H9 (cell line): Measurements from ENCODE around the gene ITPR2. TPM values are rescaled to one million over a fixed set of nuclear protein-coding genes. Genes with fewer than 3 reads are reported as not detected.

Experiments used
- DNase-seq: peaks from one replicate; pipeline ENCODE4 v3.0.0-alpha.2; 2017
- H2AFZ ChIP-seq: one replicate; pipeline ENCODE4 v1.6.1; 2013; ENCODE audit warnings: mild to moderate bottlenecking, low read length, control low read depth, moderate library complexity
- H2AK5ac ChIP-seq: 2 replicates; pipeline ENCODE4 v1.6.1; 2013; ENCODE audit warnings: low read length, control low read depth, mixed read lengths; ENCODE audit not compliant: insufficient read length
- H2BK120ac ChIP-seq: one replicate; pipeline ENCODE4 v1.6.1; 2013; ENCODE audit warnings: low read depth, mild to moderate bottlenecking, low read length, control low read depth, inconsistent platforms; ENCODE audit not compliant: poor library complexity, severe bottlenecking
- H2BK12ac ChIP-seq: 2 replicates; pipeline ENCODE4 v1.6.1; 2013; ENCODE audit warnings: low read length, control low read depth, mixed read lengths, low read depth; ENCODE audit not compliant: insufficient read length
- H2BK15ac ChIP-seq: 2 replicates; pipeline ENCODE4 v1.6.1; 2013; ENCODE audit warnings: low read depth, low read length, control low read depth
- H2BK20ac ChIP-seq: one replicate; pipeline ENCODE4 v1.6.1; 2013; ENCODE audit warnings: low read depth, mild to moderate bottlenecking, low read length, control low read depth, inconsistent platforms; ENCODE audit not compliant: poor library complexity, severe bottlenecking
- H2BK5ac ChIP-seq: 2 replicates; pipeline ENCODE4 v1.6.1; 2013; ENCODE audit warnings: low read length, control low read depth, mixed read lengths; ENCODE audit not compliant: insufficient read length
- H3K14ac ChIP-seq: 2 replicates; pipeline ENCODE4 v1.6.1; 2013; ENCODE audit warnings: low read length, control low read depth; ENCODE audit not compliant: insufficient read depth
- H3K18ac ChIP-seq: 2 replicates; pipeline ENCODE4 v1.6.1; 2013; ENCODE audit warnings: low read depth, mild to moderate bottlenecking, mixed read lengths, low read length, control low read depth; ENCODE audit not compliant: insufficient read length
- H3K23ac ChIP-seq: 2 replicates; pipeline ENCODE4 v1.6.1; 2013; ENCODE audit warnings: low read length, control low read depth, mixed read lengths, low read depth; ENCODE audit not compliant: insufficient read length
- H3K23me2 ChIP-seq: 2 replicates; pipeline ENCODE4 v1.6.1; 2013; ENCODE audit warnings: low read depth, mild to moderate bottlenecking, mixed read lengths, low read length, control low read depth; ENCODE audit not compliant: insufficient read length, poor library complexity, severe bottlenecking
- H3K27ac ChIP-seq: 2 replicates; pipeline ENCODE4 v1.5.1; 2013; ENCODE audit warnings: low read length, control low read depth, mixed read lengths, low read depth; ENCODE audit not compliant: insufficient read length
- H3K27me3 ChIP-seq: 2 replicates; pipeline ENCODE4 v1.6.1; 2013; ENCODE audit warnings: low read length, control low read depth, inconsistent platforms; ENCODE audit not compliant: insufficient read depth
- H3K4ac ChIP-seq: 2 replicates; pipeline ENCODE4 v1.6.1; 2013; ENCODE audit warnings: low read depth, mild to moderate bottlenecking, control low read depth, inconsistent platforms, low read length, moderate library complexity
- H3K4me1 ChIP-seq: 2 replicates; pipeline ENCODE4 v1.6.1; 2013; ENCODE audit warnings: low read length, control low read depth, inconsistent platforms; ENCODE audit not compliant: insufficient read depth
- H3K4me2 ChIP-seq: 2 replicates; pipeline ENCODE4 v1.6.1; 2013; ENCODE audit warnings: low read length, control low read depth, mixed read lengths; ENCODE audit not compliant: insufficient read length, insufficient read depth
- H3K56ac ChIP-seq: 2 replicates; pipeline ENCODE4 v1.6.1; 2013; ENCODE audit warnings: low read depth, mild to moderate bottlenecking, mixed read lengths, low read length, control low read depth; ENCODE audit not compliant: insufficient read length
- H3K79me1 ChIP-seq: 2 replicates; pipeline ENCODE4 v1.6.1; 2013; ENCODE audit warnings: low read depth, mild to moderate bottlenecking, moderate library complexity, low read length, control low read depth, inconsistent platforms; ENCODE audit not compliant: insufficient read depth, poor library complexity, severe bottlenecking
- H3K79me2 ChIP-seq: 2 replicates; pipeline ENCODE4 v1.6.1; 2013; ENCODE audit warnings: low read length, control low read depth, inconsistent platforms; ENCODE audit not compliant: insufficient read depth
- H3K9ac ChIP-seq: 2 replicates; pipeline ENCODE4 v1.6.1; 2013; ENCODE audit warnings: low read length, control low read depth, mixed read lengths; ENCODE audit not compliant: insufficient read length; ENCODE audit errors: extremely low read depth
- H3K9me3 ChIP-seq: one replicate; pipeline ENCODE4 v1.6.1; 2013; ENCODE audit warnings: low read depth, low read length, inconsistent platforms; ENCODE audit not compliant: control insufficient read depth
- H3T11ph ChIP-seq: one replicate; pipeline ENCODE4 v1.6.1; 2013; ENCODE audit warnings: mild to moderate bottlenecking, low read length, control low read depth, inconsistent platforms
- H4K20me1 ChIP-seq: one replicate; pipeline ENCODE4 v1.6.1; 2013; ENCODE audit not compliant: control insufficient read depth, insufficient read length, insufficient read depth
- H4K5ac ChIP-seq: 2 replicates; pipeline ENCODE4 v1.6.1; 2013; ENCODE audit warnings: low read depth, mild to moderate bottlenecking, mixed read lengths, low read length, control low read depth; ENCODE audit not compliant: insufficient read length
- H4K8ac ChIP-seq: replicated peaks from 2 replicates; pipeline ENCODE4 v1.6.1; 2013; ENCODE audit warnings: low read length, control low read depth, mixed read lengths, low read depth; ENCODE audit not compliant: insufficient read length
- H4K91ac ChIP-seq: 2 replicates; pipeline ENCODE4 v1.6.1; 2013; ENCODE audit warnings: low read depth, mild to moderate bottlenecking, moderate library complexity, mixed read lengths, low read length, control low read depth; ENCODE audit not compliant: insufficient read length
- H3K27ac Mint-ChIP-seq, 3 experiments: 2 replicates in 2 of 3; 3 replicates in 1 of 3; pipeline ENCODE4 v1.8.0; 2020 to 2021; ENCODE audit warnings: mixed read lengths in 3 of 3, mild to moderate bottlenecking in 1 of 3, moderate library complexity in 1 of 3
- H3K27me3 Mint-ChIP-seq: 2 replicates; pipeline ENCODE4 v1.8.0; 2021; ENCODE audit warnings: low read depth, mild to moderate bottlenecking, moderate library complexity, mixed read lengths
- H3K36me3 Mint-ChIP-seq, 3 experiments: 2 replicates in 2 of 3; 3 replicates in 1 of 3; pipeline ENCODE4 v1.8.0; 2020 to 2021; ENCODE audit warnings: low read depth in 3 of 3, mixed read lengths in 3 of 3; ENCODE audit not compliant: insufficient read depth in 1 of 3
- H3K4me1 Mint-ChIP-seq, 2 experiments: 2 replicates each; pipeline ENCODE4 v1.8.0; 2020; ENCODE audit warnings: mixed read lengths in 2 of 2
- H3K4me3 Mint-ChIP-seq, 2 experiments: 2 replicates in 1 of 2; 3 replicates in 1 of 2; pipeline ENCODE4 v1.8.0; 2020 to 2021; ENCODE audit warnings: mild to moderate bottlenecking in 2 of 2, mixed read lengths in 2 of 2, moderate library complexity in 1 of 2
- H3K9me3 Mint-ChIP-seq, 2 experiments: 2 replicates in 1 of 2; 3 replicates in 1 of 2; pipeline ENCODE4 v1.8.0; 2020; ENCODE audit warnings: mild to moderate bottlenecking in 2 of 2, mixed read lengths in 2 of 2, moderate library complexity in 1 of 2
- CTCF ChIP-seq: fragments of 200-600 bp; sonication (generic); conservative IDR thresholded peaks from 3 replicates; pipeline ENCODE4 v1.8.0; 2021; ENCODE audit warnings: antibody characterized with exemption, mild to moderate bottlenecking
- WGBS: extraction: QIAGEN DNeasy Blood & Tissue Kit; methylation state at CpG from one replicate; pipeline ENCODE4 v1.1.7; 2013; ENCODE audit warnings: missing lambda C conversion rate, low lambda C conversion rate, mixed read lengths; ENCODE audit not compliant: insufficient read length; ENCODE audit errors: extremely low coverage; 5-methylcytosine and 5-hydroxymethylcytosine counted together
- total RNA-seq: library from RNA; stranded (reverse); gene quantifications from 2 replicates; pipeline ENCODE4 v1.2.1, GENCODE V29; 2021

Gene ITPR2
- total RNA-seq, 1 experiment from 2014 or later = 14.8 TPM

- Mint-ChIP-seq H3K27me3 (no peaks in the 10 kb centered on the region), H3K36me3 (no peaks in the 10 kb centered on the region)
Measured at GRCh38 chr12:26396402-26396801, 436.6 kb downstream of the ITPR2 start.

More at GRCh38 chr12:26396402-26396801, 436.6 kb downstream of the ITPR2 start:
- H2BK20ac ChIP-seq = no peak overlapping the region
- H3K9ac ChIP-seq = no peak overlapping the region
- H3K79me1 ChIP-seq = no peaks in the 10 kb centered on the region
- H3K9me3 ChIP-seq = no peaks in the 10 kb centered on the region
- H3K27ac ChIP-seq = no peak overlapping the region
- H4K5ac ChIP-seq = no peak overlapping the region
- H3K79me2 ChIP-seq = no peaks in the 10 kb centered on the region; the same call in 1 of the 2 replicates
- no peak overlapping the region for H3K56ac ChIP-seq
- no peak for DNase-seq
- no peak overlapping the region for H3K18ac ChIP-seq
- no peak overlapping the region for H3K14ac ChIP-seq
- no peaks in the 10 kb centered on the region for H3K27me3 ChIP-seq
- no peak overlapping the region for H4K91ac ChIP-seq
- H2AFZ ChIP-seq = no peak overlapping the region
- WGBS = no CpG with 5 or more reads among the region's 3 CpGs
- H2AK5ac ChIP-seq = no peak overlapping the region
- H2BK5ac ChIP-seq = no peak overlapping the region
- no peaks in the 10 kb centered on the region for H3K23me2 ChIP-seq
- no peak for TF ChIP-seq CTCF
- no peak overlapping the region for H3K4ac ChIP-seq
- no peak overlapping the region for H4K8ac ChIP-seq
- no peak overlapping the region for H2BK120ac ChIP-seq
- Mint-ChIP-seq H3K27ac (no peak overlapping the region), H3K9me3 (no peaks in the 10 kb centered on the region), H3K4me3 (no peak overlapping the region), H3K4me1 (no peaks in the 10 kb centered on the region)
- no peak overlapping the region for H3K4me2 ChIP-seq
- no peak overlapping the region for H2BK12ac ChIP-seq
- no peaks in the 10 kb centered on the region for H3K4me1 ChIP-seq
- no peak overlapping the region for H3T11ph ChIP-seq
- H3K23ac ChIP-seq = no peak overlapping the region
- no peak overlapping the region for H2BK15ac ChIP-seq
- H4K20me1 ChIP-seq = no peaks in the 10 kb centered on the region
